T-helper 2 cell (primary cell): Measurements from ENCODE around the gene BPIFA3.
A peak's percentile ranks its signal among the peaks of the same experiment; 100 is the strongest.
"Not testable (repeated sequence)": the region's sequence is repeated elsewhere in the genome, so short reads cannot be mapped to it uniquely, and the experiment has no call there.

ENCODE experiments used
- DNase-seq, 5 experiments: peaks; one replicate each; pipeline versions ENCODE4 v3.0.0 to v3.0.0-alpha.2; 2012 to 2022
- total RNA-seq, 2 donors: gene quantifications; one replicate each; lab custom pipeline; 2026; lab: John Stamatoyannopoulos, UW

BPIFA3 gene
- 0 reads per million in 2 donors for total RNA-seq

GRCh38 chr20:33217052-33217451, at the start of gene BPIFA3:
TSS of gene BPIFA3 (plus strand) at chr20:33217352. CDS start at chr20:33217537, 185 bp downstream.
- DNase-seq: no peak

GRCh38 chr20:33167859-33168258, 49.3 kb upstream of the BPIFA3 start, which contains the start of gene BPIFA2:
TSS of gene BPIFA2 (plus strand) at chr20:33168159. CDS start at chr20:33169146, 987 bp downstream.
- no peak for DNase-seq

GRCh38 chr20:33169176-33169794, 47.9 kb upstream of the BPIFA3 start:
- no peak for DNase-seq

GRCh38 chr20:33172781-33173180, 44.4 kb upstream of the BPIFA3 start:
- DNase-seq: no peak

GRCh38 chr20:33175123-33175522, 42.0 kb upstream of the BPIFA3 start:
- DNase-seq: no peak

GRCh38 chr20:33176101-33176500, 41.1 kb upstream of the BPIFA3 start:
- no peak for DNase-seq

GRCh38 chr20:33177866-33178265, 39.3 kb upstream of the BPIFA3 start:
- DNase-seq: no peak

- no peak for DNase-seq
Observed at GRCh38 chr20:33178726-33179125, 38.4 kb upstream of the BPIFA3 start.

- DNase-seq: no peak
Observed at GRCh38 chr20:33180169-33180568, 37.0 kb upstream of the BPIFA3 start.

- DNase-seq: no peak
Observed at GRCh38 chr20:33181482-33182093, 35.6 kb upstream of the BPIFA3 start.

- no peak for DNase-seq
Observed at GRCh38 chr20:33183312-33183711, 33.8 kb upstream of the BPIFA3 start.

GRCh38 chr20:33185031-33185590, 32.0 kb upstream of the BPIFA3 start:
- DNase-seq: not testable (repeated sequence)

- no peak for DNase-seq
Observed at GRCh38 chr20:33187491-33187890, 29.7 kb upstream of the BPIFA3 start.

- DNase-seq: no peak
Observed at GRCh38 chr20:33188421-33188820, 28.7 kb upstream of the BPIFA3 start.

- no peak for DNase-seq
Observed at GRCh38 chr20:33191484-33191883, 25.7 kb upstream of the BPIFA3 start.

- DNase-seq: no peak
Observed at GRCh38 chr20:33191955-33192354, 25.2 kb upstream of the BPIFA3 start.

GRCh38 chr20:33192912-33193501, 24.1 kb upstream of the BPIFA3 start:
- DNase-seq: no peak

GRCh38 chr20:33199026-33199425, 18.1 kb upstream of the BPIFA3 start:
- DNase-seq: no peak

GRCh38 chr20:33202451-33202850, 14.7 kb upstream of the BPIFA3 start:
- no peak for DNase-seq

- DNase-seq: no peak
Observed at GRCh38 chr20:33203444-33203843, 13.7 kb upstream of the BPIFA3 start.

GRCh38 chr20:33209789-33210188, 7.4 kb upstream of the BPIFA3 start:
- peak in 3 of 5 experiments; percentile 7 to 20 (median 9) for DNase-seq

- no peak for DNase-seq
Observed at GRCh38 chr20:33210371-33210770, 6.8 kb upstream of the BPIFA3 start.

GRCh38 chr20:33211817-33212424, 5.2 kb upstream of the BPIFA3 start:
- peak in 1 of 5 experiments; percentile 28 for DNase-seq
